Inferior parietal cortex (tissue), 1 donor: Measurements from ENCODE around the gene NUDT16L1.
A peak's percentile ranks its signal among the peaks of the same experiment; 100 is the strongest.

ENCODE experiments used
- DNase-seq: peaks from one replicate; pipeline ENCODE4 v3.0.0-alpha.2; 2016; ENCODE audit errors: extremely low spot score

NUDT16L1 gene

GRCh38 chr16:4694642-4695451 is 1.5 kb downstream of the NUDT16L1 start:
- peak; percentile 17 for DNase-seq

- DNase-seq = no peak
Observed at GRCh38 chr16:4695473-4696171, 2.3 kb downstream of the NUDT16L1 start.

- no peak for DNase-seq
Observed at GRCh38 chr16:4696172-4696904, 3.0 kb downstream of the NUDT16L1 start.

- no peak for DNase-seq
Observed at GRCh38 chr16:4696905-4697847, 3.8 kb downstream of the NUDT16L1 start.

- DNase-seq = no peak
Observed at GRCh38 chr16:4697848-4698291, 4.5 kb downstream of the NUDT16L1 start.

- no peak for DNase-seq
Observed at GRCh38 chr16:4698321-4699045, 5.1 kb downstream of the NUDT16L1 start.

GRCh38 chr16:4699046-4699556 is 5.7 kb downstream of the NUDT16L1 start:
- no peak for DNase-seq

GRCh38 chr16:4700380-4700996 is 7.1 kb downstream of the NUDT16L1 start:
- DNase-seq = no peak

- DNase-seq = no peak
Observed at GRCh38 chr16:4700997-4701743, 7.8 kb downstream of the NUDT16L1 start.

GRCh38 chr16:4701791-4702465 is 8.6 kb downstream of the NUDT16L1 start:
- no peak for DNase-seq

- DNase-seq = no peak
Observed at GRCh38 chr16:4702466-4702808, 9.1 kb downstream of the NUDT16L1 start.

GRCh38 chr16:4703906-4704305 is 10.5 kb downstream of the NUDT16L1 start:
- DNase-seq = no peak

GRCh38 chr16:4704491-4704890 is 11.1 kb downstream of the NUDT16L1 start:
- no peak for DNase-seq

- no peak for DNase-seq
Observed at GRCh38 chr16:4704913-4705312, 11.6 kb downstream of the NUDT16L1 start.

- DNase-seq = peak; percentile 29
Observed at GRCh38 chr16:4706871-4707270, 13.5 kb downstream of the NUDT16L1 start.

- DNase-seq = no peak
Observed at GRCh38 chr16:4709481-4709880, 16.1 kb downstream of the NUDT16L1 start.

GRCh38 chr16:4713663-4714501 is 20.5 kb downstream of the NUDT16L1 start:
- no peak for DNase-seq

- DNase-seq = no peak
Observed at GRCh38 chr16:4714996-4715395, 21.6 kb downstream of the NUDT16L1 start.
